RPMI8226 (cell line): ENCODE results near the gene ACKR4.
A peak's percentile ranks its signal among the peaks of the same experiment; 100 is the strongest.
"Not testable (repeated sequence)": the region's sequence is repeated elsewhere in the genome, so short reads cannot be mapped to it uniquely, and the experiment has no call there.

Experiments used
- DNase-seq: peaks from one replicate; pipeline ENCODE4 v3.0.0-alpha.2; 2015

ACKR4 gene

GRCh38 chr3:132595014-132595413 is 2.1 kb upstream of the ACKR4 start:
- DNase-seq = no peak

GRCh38 chr3:132596326-132596725 is 744 bp upstream of the ACKR4 start:
- no peak for DNase-seq

- no peak for DNase-seq
Observed at GRCh38 chr3:132597660-132598059, 590 bp downstream of the ACKR4 start.

- DNase-seq = no peak
Observed at GRCh38 chr3:132598181-132598580, 1.1 kb downstream of the ACKR4 start.

- not testable (repeated sequence) for DNase-seq
Observed at GRCh38 chr3:132600614-132601013, 3.5 kb downstream of the ACKR4 start.

- no peak for DNase-seq
Observed at GRCh38 chr3:132605374-132605792, 8.3 kb downstream of the ACKR4 start.

GRCh38 chr3:132606085-132606484 is 9.0 kb downstream of the ACKR4 start:
- no peak for DNase-seq

- not testable (repeated sequence) for DNase-seq
Observed at GRCh38 chr3:132606620-132607019, 9.6 kb downstream of the ACKR4 start.

GRCh38 chr3:132615301-132615700 is 18.2 kb downstream of the ACKR4 start:
- not testable (repeated sequence) for DNase-seq

- no peak for DNase-seq
Observed at GRCh38 chr3:132615881-132616280, 18.8 kb downstream of the ACKR4 start.

GRCh38 chr3:132616780-132617179 is 19.7 kb downstream of the ACKR4 start:
- no peak for DNase-seq

- no peak for DNase-seq
Observed at GRCh38 chr3:132622148-132622547, 25.1 kb downstream of the ACKR4 start.

- DNase-seq = no peak
Observed at GRCh38 chr3:132622761-132623160, 25.7 kb downstream of the ACKR4 start.

GRCh38 chr3:132623646-132624045 is 26.6 kb downstream of the ACKR4 start:
- DNase-seq = no peak

- DNase-seq = no peak
Observed at GRCh38 chr3:132624790-132625189, 27.7 kb downstream of the ACKR4 start.

- no peak for DNase-seq
Observed at GRCh38 chr3:132625613-132626012, 28.5 kb downstream of the ACKR4 start.

GRCh38 chr3:132626955-132627354 is 29.9 kb downstream of the ACKR4 start:
- DNase-seq = no peak

GRCh38 chr3:132628157-132628556 is 31.1 kb downstream of the ACKR4 start:
- no peak for DNase-seq

- DNase-seq = no peak
Observed at GRCh38 chr3:132629928-132630327, 32.9 kb downstream of the ACKR4 start.

- DNase-seq = no peak
Observed at GRCh38 chr3:132630612-132631011, 33.5 kb downstream of the ACKR4 start.

- DNase-seq = no peak
Observed at GRCh38 chr3:132635052-132635451, 38.0 kb downstream of the ACKR4 start.

GRCh38 chr3:132637590-132637989 is 40.5 kb downstream of the ACKR4 start:
- DNase-seq = no peak

GRCh38 chr3:132638706-132639105 is 41.6 kb downstream of the ACKR4 start:
- no peak for DNase-seq

- DNase-seq = not testable (repeated sequence)
Observed at GRCh38 chr3:132641427-132641826, 44.4 kb downstream of the ACKR4 start.

GRCh38 chr3:132641837-132642538 is 44.9 kb downstream of the ACKR4 start:
- peak; percentile 34 for DNase-seq
